Ascending aorta (tissue), 2 donors: ENCODE measurements around the gene AGO1. TPM values are rescaled to one million over a fixed set of nuclear protein-coding genes. Genes with fewer than 3 reads are reported as not detected.
"Not testable (repeated sequence)": the region's sequence is repeated elsewhere in the genome, so short reads cannot be mapped to it uniquely, and the experiment has no call there.

Experiments used
- DNase-seq, 2 donors: peaks; one replicate each; pipeline ENCODE4 v3.0.0-alpha.2; 2019; ENCODE audit warnings: low spot score in 2 of 2
- H3K27ac ChIP-seq, 2 donors: fragments of 200-600 bp; sonication (generic); one replicate each; pipeline ENCODE4 v1.5.1; 2016 to 2017; ENCODE audit warnings: mild to moderate bottlenecking in 1 of 2
- H3K27me3 ChIP-seq: fragments of 200-600 bp; sonication (generic); one replicate; pipeline ENCODE4 v1.5.1; 2017
- H3K36me3 ChIP-seq, 2 donors: fragments of 200-600 bp; sonication (generic); one replicate each; pipeline ENCODE4 v1.5.1; 2016
- H3K4me1 ChIP-seq, 2 donors: fragments of 200-600 bp; sonication (generic); one replicate each; pipeline ENCODE4 v1.5.1; 2016 to 2017; ENCODE audit warnings: mild to moderate bottlenecking in 1 of 2
- H3K4me3 ChIP-seq, 2 donors: fragments of 200-600 bp; sonication (generic); one replicate each; pipeline ENCODE4 v1.5.1; 2016 to 2017; ENCODE audit warnings: mild to moderate bottlenecking in 1 of 2
- H3K9me3 ChIP-seq, 2 donors: fragments of 200-600 bp; sonication (generic); one replicate each; pipeline ENCODE4 v1.5.1; 2016
- CTCF ChIP-seq, 3 experiments: fragments of 200-600 bp in 2 of 3; fragments of 450-650 bp in 1 of 3; sonication (generic) in 2 of 3; IDR thresholded peaks; one replicate each; pipeline ENCODE4 v1.5.1; 2016 to 2019; ENCODE audit warnings: antibody characterized with exemption in 3 of 3, mild to moderate bottlenecking in 1 of 3, moderate library complexity in 1 of 3
- intact Hi-C: fragments of 100-400 bp; cut with DNase I; formaldehyde crosslinking; loops from one replicate; pipeline ENCODE4 v1.15.1; 2023
- total RNA-seq: library from RNA; depleted of rRNA; stranded (reverse); fragments of >200 nt; gene quantifications from one replicate; pipeline ENCODE4 v1.1.0, GENCODE V29; 2016

The AGO1 gene
- total RNA-seq, 1 donor from 2014 or later, result 24.2 TPM

- Histone ChIP-seq H3K9me3 (no peaks in the 10 kb centered on the region), H3K4me1 (peaks cover 0 to 20% of the 10 kb centered on the region in 2 donors), H3K4me3 (no peak overlapping the region), H3K27ac (peak overlapping the region; percentile 9 to 45), H3K36me3 (peaks cover 9 to 24% of the 10 kb centered on the region in 2 donors), H3K27me3 (no peaks in the 10 kb centered on the region)
- no peak for DNase-seq
- TF ChIP-seq CTCF (IDR thresholded peaks at IDR 0.05), result no peak
- intact Hi-C loops, result no loop called here
These were observed 3.8 kb downstream of the AGO1 start for GRCh38 chr1:35886577-35887431.

- no peak for DNase-seq
- Histone ChIP-seq H3K36me3 (peaks cover 11 to 32% of the 10 kb centered on the region in 2 donors), H3K27ac (no peak overlapping the region), H3K4me1 (peaks cover 0 to 20% of the 10 kb centered on the region in 2 donors), H3K27me3 (no peaks in the 10 kb centered on the region), H3K4me3 (no peak overlapping the region), H3K9me3 (no peaks in the 10 kb centered on the region)
- intact Hi-C loops, result no loop called here
- no peak for TF ChIP-seq CTCF (IDR thresholded peaks at IDR 0.05)
These were observed 4.5 kb downstream of the AGO1 start for GRCh38 chr1:35887508-35887907.

GRCh38 chr1:35888255-35888654, 5.2 kb downstream of the AGO1 start:
- Histone ChIP-seq H3K9me3 (no peaks in the 10 kb centered on the region), H3K4me1 (peaks cover 0 to 20% of the 10 kb centered on the region in 2 donors), H3K27ac (no peak overlapping the region), H3K36me3 (peaks cover 18 to 39% of the 10 kb centered on the region in 2 donors), H3K4me3 (no peak overlapping the region), H3K27me3 (no peaks in the 10 kb centered on the region)
- TF ChIP-seq CTCF (IDR thresholded peaks at IDR 0.05), result no peak
- no peak for DNase-seq
- intact Hi-C loops, result no loop called here

- intact Hi-C loops, H3K27ac ChIP-seq, H3K9me3 ChIP-seq, DNase-seq, H3K4me3 ChIP-seq, H3K27me3 ChIP-seq: not testable (repeated sequence)
- Histone ChIP-seq H3K4me1 (peaks cover 0 to 20% of the 10 kb centered on the region in 2 donors), H3K36me3 (peaks cover 26 to 46% of the 10 kb centered on the region in 2 donors)
These were observed 6.0 kb downstream of the AGO1 start for GRCh38 chr1:35888981-35889380.

GRCh38 chr1:35893051-35893879, 10.3 kb downstream of the AGO1 start:
- H3K9me3 ChIP-seq, result no peaks in the 10 kb centered on the region
- no peak overlapping the region for H3K27ac ChIP-seq
- DNase-seq, result no peak
- peaks cover 56 to 81% of the 10 kb centered on the region in 2 donors for H3K36me3 ChIP-seq
- no peak for TF ChIP-seq CTCF (IDR thresholded peaks at IDR 0.05)
- H3K4me3 ChIP-seq, result no peak overlapping the region
- H3K27me3 ChIP-seq, result no peaks in the 10 kb centered on the region
- intact Hi-C loops, result no loop called here
- no peaks in the 10 kb centered on the region for H3K4me1 ChIP-seq

GRCh38 chr1:35894183-35894582, 11.2 kb downstream of the AGO1 start:
- DNase-seq, result peak in 1 of 2 donors; percentile 66
- Histone ChIP-seq H3K27ac (no peak overlapping the region), H3K9me3 (no peaks in the 10 kb centered on the region), H3K4me1 (no peaks in the 10 kb centered on the region), H3K27me3 (no peaks in the 10 kb centered on the region), H3K4me3 (no peak overlapping the region), H3K36me3 (peaks cover 56 to 80% of the 10 kb centered on the region in 2 donors)
- TF ChIP-seq CTCF (IDR thresholded peaks at IDR 0.05), result no peak
- intact Hi-C loops, result no loop called here
